IMR-90 (cell line): ENCODE results near the gene AQP1.

ENCODE experiments used
- CTCF ChIP-seq: conservative IDR thresholded peaks from 2 replicates; pipeline ENCODE4 v1.5.1; 2012; ENCODE audit warnings: mild to moderate bottlenecking, low read depth, low read length, improper control_type of control experiment
- ELK1 ChIP-seq: fragments of 150-350 bp; IDR thresholded peaks from 2 replicates; pipeline ENCODE4 v1.6.1; 2016; ENCODE audit warnings: low read depth, mild to moderate bottlenecking, low read length, moderate library complexity, borderline replicate concordance
- FOS ChIP-seq: fragments of 150-350 bp; IDR thresholded peaks from 2 replicates; pipeline ENCODE4 v1.6.1; 2016; ENCODE audit warnings: low read depth, low read length
- POLR2A ChIP-seq: IDR thresholded peaks from 2 replicates; pipeline ENCODE4 v1.6.1; 2012; ENCODE audit warnings: mild to moderate bottlenecking, low read depth, low read length
- RAD21 ChIP-seq: IDR thresholded peaks from 2 replicates; pipeline ENCODE4 v1.6.1; 2012; ENCODE audit warnings: low read length, improper control_type of control experiment
- SMC3 ChIP-seq: fragments of 150-350 bp; IDR thresholded peaks from 2 replicates; pipeline ENCODE4 v1.6.1; 2016; ENCODE audit warnings: low read depth, mild to moderate bottlenecking, antibody characterized with exemption, low read length, moderate library complexity
- USF2 ChIP-seq: fragments of 150-350 bp; IDR thresholded peaks from 2 replicates; pipeline ENCODE4 v1.6.1; 2017; ENCODE audit warnings: mild to moderate bottlenecking, antibody characterized with exemption, low read length, low read depth

GRCh38 chr7:30874656-30875302 lies 36.9 kb upstream of the AQP1 start:
- TF ChIP-seq SMC3 (no peak), FOS (no peak), CTCF (no peak), POLR2A (no peak), USF2 (no peak), ELK1 (no peak), RAD21 (no peak)
